ENCODE data around the gene PLEKHF1.
"Not testable (repeated sequence)": the region's sequence is repeated elsewhere in the genome, so short reads cannot be mapped to it uniquely, and the experiment has no call there.

Gene PLEKHF1

DNA sequence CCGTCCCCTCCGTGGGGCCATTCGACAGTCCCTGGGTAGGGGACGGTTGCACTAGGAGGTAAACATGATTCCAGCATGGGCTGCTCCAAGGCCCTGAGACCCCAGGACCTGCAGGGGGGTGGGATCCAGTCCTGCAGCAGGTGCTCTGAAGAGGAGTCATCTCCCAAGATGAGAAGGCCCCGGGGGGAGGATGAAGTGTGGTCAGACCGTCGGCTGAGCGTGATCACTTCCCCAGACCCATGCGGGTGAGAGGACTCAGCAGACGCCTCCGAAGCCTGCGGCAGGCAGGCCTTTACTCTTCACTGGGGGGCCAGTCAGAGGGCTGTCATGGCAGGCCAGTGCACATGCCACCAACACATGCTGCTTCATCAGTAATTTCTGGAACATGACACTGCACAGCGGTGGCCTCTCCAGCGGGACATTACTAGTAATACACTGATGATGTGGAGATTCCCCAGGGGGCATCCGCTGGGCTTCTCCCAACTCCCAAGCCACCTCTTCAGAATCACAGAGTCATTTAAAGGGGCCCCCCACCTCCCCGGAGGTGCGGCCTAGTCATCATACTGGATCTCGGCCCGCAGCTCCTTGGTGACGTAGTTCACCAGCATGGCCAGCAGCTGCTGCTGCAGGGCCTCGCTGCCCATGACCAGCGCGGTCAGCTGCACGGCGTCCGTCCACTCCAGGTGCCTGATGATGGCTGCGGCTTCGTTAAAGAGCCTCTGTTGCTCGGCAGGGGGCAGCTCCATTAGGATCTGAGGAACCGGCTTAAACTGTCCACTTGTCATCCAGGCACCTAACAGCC is 37.1 kb downstream of the PLEKHF1 start:
- no peak for DNase-seq (ENCODE audit: low read depth)

- DNase-seq (ENCODE audit: low read depth) = no peak
Observed at GRCh38 chr19:29702963-29703320, 37.7 kb downstream of the PLEKHF1 start.

- DNase-seq (ENCODE audit: low read depth) = no peak
Observed at GRCh38 chr19:29704562-29705558, 39.6 kb downstream of the PLEKHF1 start.

GRCh38 chr19:29705706-29706105 is 40.4 kb downstream of the PLEKHF1 start:
- no peak for DNase-seq (ENCODE audit: low read depth)

DNA sequence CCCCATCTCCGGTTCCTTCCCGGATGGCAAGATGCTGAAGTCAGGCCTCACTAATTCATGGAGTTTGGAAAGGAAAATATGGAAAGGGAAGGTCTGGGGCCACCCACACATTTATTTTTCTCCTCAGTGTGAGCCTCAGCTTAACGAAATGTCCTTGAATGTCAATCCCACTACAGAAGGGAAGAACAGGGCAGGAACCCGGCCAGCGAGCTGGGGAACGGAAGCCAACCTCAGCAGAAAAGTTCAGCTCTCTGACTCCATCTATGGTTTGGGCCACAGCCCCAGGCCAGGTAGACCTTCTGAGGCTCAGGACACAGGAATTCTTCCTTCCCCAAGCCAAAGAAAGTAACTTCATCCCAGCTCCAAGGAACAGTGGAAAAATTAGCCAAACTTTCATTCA is 41.4 kb downstream of the PLEKHF1 start:
- no peak for DNase-seq (ENCODE audit: low read depth)

DNA sequence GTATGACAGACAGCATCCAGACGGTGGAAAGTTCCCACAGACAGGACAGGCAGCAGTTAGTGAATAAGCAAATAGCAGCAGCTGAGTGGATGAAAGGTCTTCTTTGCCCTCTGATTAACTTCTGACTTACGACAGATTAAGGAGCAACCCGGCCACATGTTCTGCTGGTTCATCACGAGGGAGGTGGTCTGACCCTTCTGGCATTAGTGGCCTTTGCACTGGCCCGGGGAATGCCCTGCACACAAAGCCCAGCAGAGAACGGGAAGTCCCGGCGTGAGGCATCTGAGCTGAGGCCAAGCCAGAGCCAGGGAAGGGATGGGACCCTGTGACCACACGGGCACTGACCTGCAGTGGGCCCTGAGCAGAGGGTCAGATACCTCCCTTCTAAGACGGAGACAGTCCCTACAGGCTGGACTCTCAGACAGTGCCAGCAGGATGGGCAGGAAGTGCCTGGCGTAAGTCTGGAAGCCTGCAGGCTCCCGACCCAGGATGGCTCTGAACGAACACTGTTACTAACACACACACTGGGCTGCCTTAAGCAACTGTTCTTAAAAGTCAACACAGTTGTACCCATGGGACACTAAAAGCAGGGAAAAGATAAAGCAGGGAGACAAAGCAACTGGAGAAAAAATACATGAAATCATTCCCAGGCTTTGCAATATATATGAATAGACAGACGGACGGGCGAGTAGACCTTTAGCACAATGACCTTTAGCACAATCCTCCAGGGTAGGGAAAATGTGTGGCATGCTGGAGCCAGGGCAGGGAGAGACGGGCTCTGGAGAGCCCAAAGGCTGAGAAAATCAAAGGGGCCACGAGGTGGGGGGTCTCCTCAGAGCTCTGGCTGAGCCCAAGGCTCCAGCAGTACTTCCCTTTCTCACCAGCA is 43.5 kb downstream of the PLEKHF1 start:
- no peak for DNase-seq (ENCODE audit: low read depth)

GRCh38 chr19:29709440-29709798 is 44.2 kb downstream of the PLEKHF1 start:
- DNase-seq (ENCODE audit: low read depth) = not testable (repeated sequence)

DNA sequence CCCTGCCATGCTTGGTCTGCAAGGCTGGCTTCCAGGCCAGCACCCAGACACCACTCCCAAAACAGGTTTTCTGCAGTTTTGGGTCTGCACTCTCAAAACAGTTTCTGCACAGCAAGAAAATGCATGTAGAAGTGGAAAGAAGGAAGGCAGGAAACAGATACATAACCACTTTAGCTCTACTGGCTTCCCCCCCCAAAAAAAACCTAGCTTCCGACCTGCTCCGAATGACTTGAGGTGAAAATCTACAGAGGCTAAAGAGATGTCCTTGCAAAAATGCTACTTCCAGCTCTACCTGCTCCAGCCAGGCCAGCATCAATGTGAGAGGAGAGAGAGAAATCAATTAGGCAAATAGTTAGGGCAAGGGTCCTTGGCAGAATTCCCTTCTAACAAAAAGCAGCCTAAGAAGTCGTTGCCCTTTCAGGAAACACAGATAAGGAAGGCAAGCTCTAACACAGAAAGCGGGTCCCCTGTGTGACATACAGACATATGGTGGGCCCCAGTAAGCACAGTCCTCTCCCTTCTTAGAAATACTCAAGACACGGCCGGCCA is 46.4 kb downstream of the PLEKHF1 start:
- DNase-seq (ENCODE audit: low read depth) = no peak

GRCh38 chr19:29712744-29713516 is 47.7 kb downstream of the PLEKHF1 start:
- no peak for DNase-seq (ENCODE audit: low read depth)

DNA sequence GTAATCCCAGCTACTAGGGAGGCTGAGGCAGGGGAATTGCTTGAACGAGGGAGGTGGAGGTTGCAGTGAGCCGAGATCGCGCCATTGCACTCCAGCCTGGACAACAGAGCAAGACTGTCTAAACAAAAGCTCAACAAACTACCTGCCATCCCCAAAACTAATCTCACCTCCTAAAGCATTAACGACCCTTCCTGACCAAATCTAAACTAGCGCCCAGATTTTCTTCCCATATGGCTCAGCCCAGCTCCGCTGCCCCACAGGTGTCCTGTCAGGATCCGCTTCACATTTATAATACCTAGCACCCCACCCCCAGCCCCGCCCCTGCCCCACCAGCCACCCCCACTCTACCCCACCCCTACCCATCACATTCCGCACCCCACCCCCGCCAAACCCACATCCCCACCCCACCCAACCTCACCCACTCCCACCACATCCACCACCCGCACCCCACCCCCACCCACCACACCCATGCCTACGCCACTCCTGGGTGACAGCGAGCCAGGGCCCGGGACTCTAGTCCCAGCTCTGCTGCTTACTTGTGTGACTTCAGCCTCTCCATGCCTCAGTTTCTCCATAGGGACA is 49.2 kb downstream of the PLEKHF1 start:
- no peak for DNase-seq (ENCODE audit: low read depth)

- DNase-seq (ENCODE audit: low read depth) = peak; percentile 52
Observed at GRCh38 chr19:29714953-29715700, 49.9 kb downstream of the PLEKHF1 start, which contains the start of gene C19orf12. Gene C19orf12, minus strand, starts transcription at chr19:29715261. Its CDS starts 6,848 bp downstream, at chr19:29708413.

DNA sequence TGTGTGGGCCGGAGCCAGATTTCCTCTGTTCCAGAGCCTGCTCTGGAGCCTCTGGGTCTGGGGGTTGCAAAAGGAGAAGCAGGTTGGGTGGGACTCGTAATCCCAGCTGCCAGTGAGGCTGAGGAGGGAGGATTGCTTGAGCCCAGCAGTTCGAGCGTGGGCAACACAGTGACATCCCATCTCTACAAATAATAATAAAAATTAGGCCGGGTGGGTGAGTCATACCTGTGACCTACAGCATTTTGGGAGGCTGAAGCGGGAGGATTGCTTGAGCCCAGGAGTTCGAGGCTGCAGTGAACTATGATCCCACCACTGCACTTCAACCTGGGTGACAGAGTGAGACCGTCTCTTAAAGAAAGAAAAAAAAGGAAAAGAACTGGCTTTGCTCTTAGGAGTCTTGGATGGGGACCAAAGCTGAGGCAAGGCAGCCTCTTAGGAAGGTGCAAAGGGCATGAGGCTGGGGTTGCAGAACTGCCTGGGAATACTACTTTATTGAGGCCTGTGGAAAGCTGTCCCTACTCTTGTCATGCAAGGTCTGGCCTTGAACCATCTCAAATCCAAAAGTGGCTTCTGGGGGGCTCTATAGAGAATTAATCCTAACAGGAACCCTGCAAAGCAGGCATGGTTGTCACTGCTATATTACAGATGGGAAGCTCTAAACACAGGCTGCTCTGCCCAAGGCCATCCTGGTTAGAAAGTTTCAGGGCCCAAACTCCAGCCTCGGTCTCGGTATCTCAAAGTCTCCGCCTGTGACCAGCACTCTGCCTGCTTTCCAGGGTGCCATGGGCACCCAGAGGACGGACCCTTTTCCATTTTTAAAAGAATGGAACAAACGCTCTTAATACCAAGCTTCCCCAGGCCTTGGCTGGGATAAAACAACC is 50.7 kb downstream of the PLEKHF1 start:
- no peak for DNase-seq (ENCODE audit: low read depth)

GRCh38 chr19:29717051-29717450 is 51.8 kb downstream of the PLEKHF1 start:
- DNase-seq (ENCODE audit: low read depth) = no peak

- no peak for DNase-seq (ENCODE audit: low read depth)
Observed at GRCh38 chr19:29724102-29724641, 58.9 kb downstream of the PLEKHF1 start.

DNA sequence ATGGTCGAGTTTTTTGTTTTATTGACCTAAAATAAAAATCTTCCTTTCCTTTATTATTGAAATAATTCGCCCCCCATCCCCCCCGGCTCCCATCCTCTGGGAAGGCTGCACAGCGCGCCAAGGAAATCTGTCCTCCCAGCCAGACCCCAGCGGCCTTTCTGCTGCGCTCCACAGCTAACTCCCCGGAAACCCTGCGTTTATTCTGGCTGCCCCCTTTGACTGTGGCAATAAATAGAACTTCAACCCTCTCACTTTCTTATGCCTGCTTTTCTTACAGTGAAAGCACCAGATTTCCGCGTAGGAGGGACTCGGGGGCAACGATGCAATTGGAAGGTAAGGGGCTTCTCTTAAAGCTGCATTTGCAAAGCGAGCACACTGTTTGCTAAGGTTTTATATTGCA is 59.5 kb downstream of the PLEKHF1 start:
- DNase-seq (ENCODE audit: low read depth) = no peak

All from activated T-cell treated with anti-CD3 and anti-CD28 coated beads for 24 hours (primary cell).